Smooth muscle cell (in vitro differentiated cells): ENCODE measurements around the gene OSTN. TPM values are rescaled to one million over a fixed set of nuclear protein-coding genes. Genes with fewer than 3 reads are reported as not detected.

Experiments used
- DNase-seq: peaks from one replicate; lab custom pipeline; 2025; ENCODE audit not compliant: unreplicated experiment; lab: John Stamatoyannopoulos, UW
- H2AFZ ChIP-seq: fragments of 200-600 bp; sonication (generic); 2 replicates; pipeline ENCODE4 v1.6.0; 2016; ENCODE audit warnings: antibody characterized with exemption, low read depth, mild to moderate bottlenecking
- H3F3A ChIP-seq: fragments of 200-600 bp; sonication (generic); 2 replicates; pipeline ENCODE4 v1.6.0; 2017; ENCODE audit warnings: antibody characterized with exemption, low read depth
- H3K27ac ChIP-seq: fragments of 200-600 bp; sonication (generic); 2 replicates; pipeline ENCODE4 v1.5.1; 2016; ENCODE audit warnings: low read depth, mild to moderate bottlenecking
- H3K27me3 ChIP-seq: fragments of 200-600 bp; sonication (generic); 2 replicates; pipeline ENCODE4 v1.6.1; 2016; ENCODE audit warnings: low read depth, mild to moderate bottlenecking
- H3K36me3 ChIP-seq: fragments of 200-600 bp; sonication (generic); 2 replicates; pipeline ENCODE4 v1.5.1; 2016; ENCODE audit warnings: low read depth
- H3K4me1 ChIP-seq: fragments of 200-600 bp; sonication (generic); 2 replicates; pipeline ENCODE4 v1.5.1; 2016; ENCODE audit warnings: low read depth
- H3K4me2 ChIP-seq: fragments of 200-600 bp; sonication (generic); 2 replicates; pipeline ENCODE4 v1.6.0; 2016; ENCODE audit warnings: mild to moderate bottlenecking
- H3K4me3 ChIP-seq: fragments of 200-600 bp; sonication (generic); 2 replicates; pipeline ENCODE4 v1.5.1; 2016; ENCODE audit warnings: mild to moderate bottlenecking
- H3K79me2 ChIP-seq: fragments of 200-600 bp; sonication (generic); 2 replicates; pipeline ENCODE4 v1.6.0; 2016; ENCODE audit warnings: low read depth, mild to moderate bottlenecking
- H3K9ac ChIP-seq: fragments of 200-600 bp; sonication (generic); 2 replicates; pipeline ENCODE4 v1.6.0; 2016; ENCODE audit warnings: low read depth
- H3K9me3 ChIP-seq: fragments of 200-600 bp; sonication (generic); replicated peaks from 2 replicates; pipeline ENCODE4 v1.5.1; 2016; ENCODE audit warnings: low read depth
- H4K20me1 ChIP-seq: fragments of 200-600 bp; sonication (generic); 2 replicates; pipeline ENCODE4 v1.6.0; 2016; ENCODE audit warnings: low read depth
- CTCF ChIP-seq: fragments of 200-600 bp; sonication (generic); IDR thresholded peaks from 2 replicates; pipeline ENCODE4 v1.5.1; 2017; ENCODE audit warnings: borderline replicate concordance, mild to moderate bottlenecking, antibody characterized with exemption; ENCODE audit not compliant: insufficient read depth, poor library complexity, severe bottlenecking
- WGBS: methylation state at CpG from one replicate; pipeline ENCODE4 v1.1.7; 2016; ENCODE audit warnings: low lambda C conversion rate; 5-methylcytosine and 5-hydroxymethylcytosine counted together
- polyA plus RNA-seq: library from polyadenylated mRNA; unstranded; fragments of >200 nt; fragmentation: Nextera tagmentation; extraction: Ambion mirVana; gene quantifications from 2 replicates; pipeline ENCODE4 v1.2.1, GENCODE V29; 2016
- total RNA-seq: library from RNA; depleted of rRNA; stranded (reverse); fragments of >200 nt; gene quantifications from 2 replicates; pipeline ENCODE4 v1.2.3, GENCODE V29; 2014

Gene OSTN
- total and polyA plus RNA-seq, 2 experiments from 2014 or later: 0.40 to 1.3 TPM

- Histone ChIP-seq H3F3A (no peaks in the 10 kb centered on the region), H3K4me1 (no peaks in the 10 kb centered on the region), H2AFZ (no peak overlapping the region), H3K79me2 (no peaks in the 10 kb centered on the region), H3K4me3 (no peak overlapping the region), H3K36me3 (no peaks in the 10 kb centered on the region), H3K4me2 (no peak overlapping the region), H3K27me3 (no peaks in the 10 kb centered on the region), H3K27ac (no peak overlapping the region), H3K9ac (no peak overlapping the region), H4K20me1 (no peaks in the 10 kb centered on the region), H3K9me3 (no peaks in the 10 kb centered on the region)
- WGBS: 79% methylated on average over 1 of the region's 1 CpG
- DNase-seq: no peak
- no peak for TF ChIP-seq CTCF
These were observed 95.2 kb downstream of the OSTN start for GRCh38 chr3:191294291-191294690.

GRCh38 chr3:191296041-191296541 lies 97.0 kb downstream of the OSTN start:
- WGBS: 62% methylated on average over 4 of the region's 4 CpGs
- H2AFZ ChIP-seq: no peak overlapping the region
- H3K4me3 ChIP-seq: no peak overlapping the region
- H3F3A ChIP-seq: no peaks in the 10 kb centered on the region
- no peak overlapping the region for H3K9ac ChIP-seq
- DNase-seq: no peak
- no peaks in the 10 kb centered on the region for H3K9me3 ChIP-seq
- H3K36me3 ChIP-seq: no peaks in the 10 kb centered on the region
- no peaks in the 10 kb centered on the region for H3K79me2 ChIP-seq
- H3K27ac ChIP-seq: no peak overlapping the region
- H3K4me2 ChIP-seq: no peak overlapping the region
- TF ChIP-seq CTCF: no peak
- no peaks in the 10 kb centered on the region for H4K20me1 ChIP-seq
- no peaks in the 10 kb centered on the region for H3K4me1 ChIP-seq
- no peaks in the 10 kb centered on the region for H3K27me3 ChIP-seq

- H2AFZ ChIP-seq: no peak overlapping the region
These were observed 99.8 kb downstream of the OSTN start for GRCh38 chr3:191298846-191299245.

More at GRCh38 chr3:191298846-191299245, 99.8 kb downstream of the OSTN start:
- H3K4me2 ChIP-seq: no peak overlapping the region
- DNase-seq: no peak
- no peak for TF ChIP-seq CTCF
- no peaks in the 10 kb centered on the region for H3F3A ChIP-seq
- H3K79me2 ChIP-seq: no peaks in the 10 kb centered on the region
- no peaks in the 10 kb centered on the region for H3K27me3 ChIP-seq
- no peaks in the 10 kb centered on the region for H4K20me1 ChIP-seq
- H3K4me3 ChIP-seq: no peak overlapping the region
- no peak overlapping the region for H3K27ac ChIP-seq
- H3K4me1 ChIP-seq: no peaks in the 10 kb centered on the region
- H3K36me3 ChIP-seq: no peaks in the 10 kb centered on the region
- H3K9me3 ChIP-seq: no peaks in the 10 kb centered on the region
- no peak overlapping the region for H3K9ac ChIP-seq
